Measurements from ENCODE around the gene DNAJC9. TPM values are rescaled to one million over a fixed set of nuclear protein-coding genes. Genes with fewer than 3 reads are reported as not detected.

The DNAJC9 gene
- total RNA-seq, 2 experiments from 2014 or later: 55.2 to 57.2 TPM

DNA sequence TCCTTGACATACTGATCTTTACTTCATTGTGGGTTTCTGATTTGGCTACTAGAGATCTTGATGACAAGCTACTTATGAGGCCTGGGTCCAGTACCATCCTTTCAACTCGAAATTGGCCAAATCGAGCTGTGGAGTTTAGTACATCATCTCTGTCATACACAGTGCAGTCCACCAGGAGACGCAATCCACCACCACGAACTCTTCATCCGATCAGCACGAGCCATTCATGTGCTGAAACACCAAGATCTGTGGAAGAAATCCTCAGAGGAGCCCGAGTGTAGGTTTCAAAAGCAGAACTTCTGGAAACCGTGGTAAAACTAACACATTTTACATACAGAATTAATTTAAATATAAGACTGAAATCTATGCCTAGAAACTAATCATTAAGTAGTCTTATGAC lies 14.2 kb downstream of the DNAJC9 start:
- no peaks in the 10 kb centered on the region for H3K4me1 Mint-ChIP-seq (ENCODE audit: low read depth)
- no peak overlapping the region for H3K4me3 Mint-ChIP-seq
- no peaks in the 10 kb centered on the region for H3K9me3 Mint-ChIP-seq
- H3K27ac Mint-ChIP-seq: peak overlapping the region; percentile 5
- no peaks in the 10 kb centered on the region for H3K27me3 Mint-ChIP-seq (ENCODE audit: low read depth)
- no peak for DNase-seq
- CTCF ChIA-PET: interaction anchor here (0.7 kb wide), 1 partner anchor 14 kb away, joined by 3 read pairs; the partner anchor contains the start of gene DNAJC9
- peaks cover 17% of the 10 kb centered on the region for H3K36me3 Mint-ChIP-seq (ENCODE audit: low read depth)
- intact Hi-C loops (cut with micrococcal nuclease): no loop called here

DNA sequence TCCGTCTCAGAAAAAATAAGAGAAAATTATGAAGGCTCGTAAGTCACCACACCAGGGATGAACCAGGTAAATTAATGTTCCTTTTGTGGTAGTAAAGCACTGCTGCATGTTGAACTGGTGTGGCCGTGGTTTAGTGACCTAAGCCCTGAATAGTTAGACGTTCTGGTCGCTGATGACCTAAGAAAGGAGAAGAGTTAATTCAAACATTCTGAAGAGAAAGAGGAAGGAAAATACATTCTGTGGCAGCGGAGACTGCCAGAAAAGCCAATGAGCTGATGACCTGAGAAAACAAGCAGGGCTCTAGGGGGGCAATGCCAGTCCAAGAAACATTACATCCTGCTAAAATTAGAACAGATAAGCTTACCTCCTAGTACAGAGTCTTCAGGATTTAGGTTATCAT lies 17.5 kb downstream of the DNAJC9 start:
- no peak overlapping the region for H3K4me3 Mint-ChIP-seq
- H3K27ac Mint-ChIP-seq: no peak overlapping the region
- CTCF ChIA-PET: no interaction called here
- intact Hi-C loops (cut with micrococcal nuclease): no loop called here
- H3K4me1 Mint-ChIP-seq (ENCODE audit: low read depth): no peaks in the 10 kb centered on the region
- H3K9me3 Mint-ChIP-seq: no peaks in the 10 kb centered on the region
- no peaks in the 10 kb centered on the region for H3K27me3 Mint-ChIP-seq (ENCODE audit: low read depth)
- no peak for DNase-seq
- H3K36me3 Mint-ChIP-seq (ENCODE audit: low read depth): peaks cover 14% of the 10 kb centered on the region

DNA sequence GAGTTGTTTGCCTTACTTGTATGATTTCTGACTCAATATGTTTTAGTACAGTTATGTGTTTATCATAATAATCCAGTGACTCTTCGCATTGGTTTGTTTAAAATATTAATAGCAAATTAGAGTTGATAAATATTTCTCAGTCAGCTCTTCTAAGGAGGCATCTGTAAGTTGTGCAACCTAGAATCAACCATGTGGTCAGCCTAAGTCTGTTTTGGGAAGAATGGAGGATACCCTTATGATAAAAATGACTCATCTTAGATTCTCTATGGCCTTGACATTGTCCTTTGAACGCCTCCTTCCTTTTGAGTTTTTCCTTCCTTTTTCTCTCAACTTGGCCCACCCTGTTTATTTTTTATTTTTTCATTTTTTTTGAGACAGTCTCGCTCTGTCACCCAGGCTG lies 18.8 kb downstream of the DNAJC9 start:
- Mint-ChIP-seq H3K36me3 (ENCODE audit: low read depth) (peaks cover 10% of the 10 kb centered on the region), H3K27ac (no peak overlapping the region), H3K4me1 (ENCODE audit: low read depth) (no peaks in the 10 kb centered on the region), H3K4me3 (no peak overlapping the region), H3K9me3 (no peaks in the 10 kb centered on the region), H3K27me3 (ENCODE audit: low read depth) (no peaks in the 10 kb centered on the region)
- intact Hi-C loops (cut with micrococcal nuclease): no loop called here
- DNase-seq: no peak
- CTCF ChIA-PET: no interaction called here

DNA sequence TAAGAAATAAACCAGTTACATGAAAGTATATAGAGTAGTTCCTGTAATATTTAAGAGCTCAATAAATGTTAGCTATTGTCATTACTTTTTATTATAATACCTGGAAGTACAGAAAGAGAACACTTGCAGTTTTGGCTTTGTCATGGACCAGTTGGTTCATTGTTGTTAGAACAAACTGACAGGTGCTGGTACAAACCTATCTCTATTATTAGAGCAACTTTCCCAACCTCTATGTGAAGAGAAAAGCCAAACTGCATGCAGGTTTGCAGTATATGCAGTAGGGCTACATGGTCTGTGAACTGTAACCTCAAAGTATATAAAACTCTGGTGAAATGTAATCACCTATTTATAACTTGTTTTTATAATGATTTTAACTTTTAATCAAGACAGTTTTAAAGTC lies 20.4 kb downstream of the DNAJC9 start:
- intact Hi-C loops (cut with micrococcal nuclease): no loop called here
- Mint-ChIP-seq H3K4me1 (ENCODE audit: low read depth) (no peaks in the 10 kb centered on the region), H3K27me3 (ENCODE audit: low read depth) (no peaks in the 10 kb centered on the region), H3K36me3 (ENCODE audit: low read depth) (peaks cover 5% of the 10 kb centered on the region), H3K27ac (no peak overlapping the region), H3K9me3 (no peaks in the 10 kb centered on the region), H3K4me3 (no peak overlapping the region)
- CTCF ChIA-PET: interaction anchor here (1.1 kb wide), 1 partner anchor 13 kb away, joined by 3 read pairs; no protein-coding TSS in a partner anchor
- no peak for DNase-seq

DNA sequence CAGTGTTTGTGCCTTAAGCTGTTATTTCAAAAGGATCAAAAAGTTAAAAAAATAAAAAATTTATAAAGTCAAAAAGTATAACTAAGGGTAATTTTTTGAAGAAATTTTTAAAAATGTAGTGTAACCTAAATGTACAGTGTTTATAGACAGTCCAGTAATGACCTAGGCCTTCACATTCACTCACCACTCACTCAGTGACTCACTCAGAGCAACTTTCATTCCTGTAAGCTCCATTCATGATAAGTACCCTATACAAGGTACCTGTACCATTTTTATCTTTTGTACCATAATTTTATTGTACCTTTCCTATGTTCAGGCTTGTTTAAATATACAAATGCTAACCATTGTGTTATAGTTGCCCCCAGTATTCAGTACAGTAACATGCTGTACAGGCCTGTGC lies 21.5 kb downstream of the DNAJC9 start:
- H3K4me1 Mint-ChIP-seq (ENCODE audit: low read depth): no peaks in the 10 kb centered on the region
- DNase-seq: no peak
- intact Hi-C loops (cut with micrococcal nuclease): no loop called here
- no peaks in the 10 kb centered on the region for H3K27me3 Mint-ChIP-seq (ENCODE audit: low read depth)
- CTCF ChIA-PET: no interaction called here
- H3K27ac Mint-ChIP-seq: no peak overlapping the region
- no peaks in the 10 kb centered on the region for H3K36me3 Mint-ChIP-seq (ENCODE audit: low read depth)
- no peaks in the 10 kb centered on the region for H3K9me3 Mint-ChIP-seq
- H3K4me3 Mint-ChIP-seq: no peak overlapping the region

DNA sequence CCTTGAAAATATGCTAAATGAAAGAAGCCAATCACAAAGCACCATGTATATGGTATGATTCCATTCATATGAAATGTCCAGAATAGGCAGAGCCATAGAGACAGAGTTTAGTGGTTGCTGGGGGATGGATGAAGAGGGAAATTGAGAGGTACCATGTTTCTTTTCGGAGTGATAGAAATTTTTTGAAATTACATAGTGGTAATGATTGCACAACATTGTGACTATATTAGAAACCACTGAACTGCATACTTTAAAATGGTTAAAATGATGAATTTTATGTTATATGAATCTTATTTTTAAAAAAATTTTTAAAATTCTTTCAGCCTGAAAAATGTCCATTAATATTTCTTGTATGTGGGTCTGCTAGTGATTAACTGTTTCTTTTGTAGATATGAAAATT lies 26.1 kb downstream of the DNAJC9 start:
- no peak for DNase-seq
- Mint-ChIP-seq H3K36me3 (ENCODE audit: low read depth) (peaks cover 11% of the 10 kb centered on the region), H3K4me1 (ENCODE audit: low read depth) (no peaks in the 10 kb centered on the region), H3K27me3 (ENCODE audit: low read depth) (no peaks in the 10 kb centered on the region), H3K9me3 (no peaks in the 10 kb centered on the region), H3K27ac (no peak overlapping the region), H3K4me3 (no peak overlapping the region)
- intact Hi-C loops (cut with micrococcal nuclease): no loop called here
- CTCF ChIA-PET: no interaction called here

DNA sequence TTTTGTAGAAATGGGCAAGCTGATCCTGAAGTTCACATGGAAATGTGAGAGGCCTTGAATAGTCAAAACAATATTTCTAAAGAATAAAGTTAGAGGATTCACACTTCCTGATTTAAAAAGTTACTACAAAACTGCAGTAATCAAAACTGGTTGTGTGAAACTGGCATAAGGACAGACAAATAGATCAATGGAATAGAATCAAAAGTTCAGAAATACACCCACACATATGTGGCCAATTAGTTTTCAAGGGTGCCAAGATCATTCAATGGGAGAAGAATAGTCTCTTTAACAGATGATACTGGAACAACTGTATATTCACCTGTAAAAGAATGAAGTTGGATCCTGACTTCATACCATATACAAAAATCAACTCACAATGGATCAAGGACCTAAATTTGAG lies 27.7 kb downstream of the DNAJC9 start:
- no peaks in the 10 kb centered on the region for H3K27me3 Mint-ChIP-seq (ENCODE audit: low read depth)
- H3K4me3 Mint-ChIP-seq: no peak overlapping the region
- CTCF ChIA-PET: no interaction called here
- H3K4me1 Mint-ChIP-seq (ENCODE audit: low read depth): no peaks in the 10 kb centered on the region
- H3K36me3 Mint-ChIP-seq (ENCODE audit: low read depth): peaks cover 18% of the 10 kb centered on the region
- H3K9me3 Mint-ChIP-seq: no peaks in the 10 kb centered on the region
- DNase-seq: no peak
- intact Hi-C loops (cut with micrococcal nuclease): no loop called here
- H3K27ac Mint-ChIP-seq: no peak overlapping the region

DNA sequence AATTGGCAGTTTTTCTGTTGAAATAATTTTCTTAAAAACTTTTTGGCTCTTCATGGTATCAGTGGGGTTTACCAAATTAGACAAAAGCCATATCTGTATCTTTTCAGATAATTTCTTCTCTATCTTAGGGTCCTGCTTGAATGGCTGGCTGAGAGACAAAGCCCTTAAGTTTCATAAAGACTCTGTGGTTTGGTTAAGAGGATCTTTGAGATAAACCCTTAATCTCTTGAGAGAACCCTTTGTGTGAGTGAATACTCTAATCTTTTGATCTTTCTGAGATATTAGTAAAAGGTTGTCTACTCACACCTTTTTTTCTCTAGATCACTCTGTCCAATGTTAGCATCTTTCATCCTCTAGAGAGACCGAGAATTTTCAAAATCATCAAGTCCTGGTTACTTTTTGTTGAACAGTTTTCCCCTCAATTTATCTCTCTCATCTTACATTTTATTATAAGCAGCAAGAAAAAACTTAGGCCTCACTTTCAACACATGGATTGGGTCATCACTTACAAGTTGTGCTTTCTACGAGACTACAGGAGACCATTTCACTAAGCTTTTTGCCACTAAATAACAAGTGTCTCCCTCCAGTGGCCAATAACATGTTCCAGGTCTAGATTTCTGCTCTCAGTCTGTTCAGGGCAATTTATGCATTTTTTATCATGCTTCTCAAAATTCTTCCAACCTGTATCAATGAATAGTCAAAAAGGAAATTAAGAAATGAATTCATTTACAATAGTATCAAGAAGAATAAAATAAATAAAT lies 28.4 kb downstream of the DNAJC9 start:
- Mint-ChIP-seq H3K27ac (no peak overlapping the region), H3K9me3 (no peaks in the 10 kb centered on the region), H3K4me3 (no peak overlapping the region), H3K4me1 (ENCODE audit: low read depth) (no peaks in the 10 kb centered on the region), H3K27me3 (ENCODE audit: low read depth) (no peaks in the 10 kb centered on the region), H3K36me3 (ENCODE audit: low read depth) (peaks cover 24% of the 10 kb centered on the region)
- CTCF ChIA-PET: interaction anchor here (0.6 to 0.7 kb wide), 2 partner anchors 295 to 1030 kb away, joined by 3 to 5 read pairs; no protein-coding TSS in a partner anchor
- intact Hi-C loops (cut with micrococcal nuclease): no loop called here
- DNase-seq: no peak

DNA sequence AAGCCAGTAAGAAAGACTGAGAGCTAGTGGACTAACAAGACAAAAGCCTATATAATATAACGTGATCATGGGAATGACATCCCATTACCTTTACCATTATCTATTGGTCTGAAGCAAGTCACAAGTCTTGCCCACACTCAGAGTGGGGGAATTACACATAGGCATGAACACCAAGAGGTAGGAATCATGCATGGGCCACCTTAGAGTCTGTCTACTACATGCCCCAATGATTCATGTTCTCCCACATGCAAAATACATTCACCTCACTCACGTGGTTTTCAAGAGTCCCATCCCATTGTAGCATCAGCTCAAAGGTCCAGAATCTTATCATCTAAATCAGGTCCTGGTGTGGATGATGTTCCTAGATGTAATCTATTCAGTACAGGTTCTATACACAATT lies 29.4 kb downstream of the DNAJC9 start:
- intact Hi-C loops (cut with micrococcal nuclease): no loop called here
- Mint-ChIP-seq H3K4me1 (ENCODE audit: low read depth) (no peaks in the 10 kb centered on the region), H3K4me3 (no peak overlapping the region), H3K27me3 (ENCODE audit: low read depth) (no peaks in the 10 kb centered on the region), H3K27ac (no peak overlapping the region), H3K9me3 (no peaks in the 10 kb centered on the region), H3K36me3 (ENCODE audit: low read depth) (peaks cover 32% of the 10 kb centered on the region)
- no peak for DNase-seq
- CTCF ChIA-PET: interaction anchor here (0.6 kb wide), 1 partner anchor 692 kb away, joined by 3 read pairs; no protein-coding TSS in a partner anchor

DNA sequence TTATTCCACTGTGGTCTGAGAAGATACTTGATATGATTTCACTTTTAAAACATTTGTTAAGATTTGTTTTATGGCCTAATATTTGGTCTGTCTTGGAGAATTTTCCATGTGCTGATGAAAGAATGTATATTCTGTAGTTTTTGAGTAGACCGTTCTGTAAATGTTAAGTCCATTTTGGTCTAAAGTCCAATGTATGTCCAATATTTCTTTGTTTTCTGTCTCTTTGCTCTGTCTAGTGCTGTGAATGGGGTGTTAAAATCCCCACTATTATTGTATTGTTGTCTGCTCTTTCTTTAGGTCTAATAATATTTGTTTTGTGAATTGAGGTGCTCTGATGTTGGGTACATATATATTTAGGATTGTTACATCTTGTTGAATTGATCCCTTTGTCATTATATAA lies 31.3 kb downstream of the DNAJC9 start:
- no peaks in the 10 kb centered on the region for H3K4me1 Mint-ChIP-seq (ENCODE audit: low read depth)
- no peak overlapping the region for H3K27ac Mint-ChIP-seq
- H3K36me3 Mint-ChIP-seq (ENCODE audit: low read depth): peaks cover 34% of the 10 kb centered on the region
- no peaks in the 10 kb centered on the region for H3K27me3 Mint-ChIP-seq (ENCODE audit: low read depth)
- H3K9me3 Mint-ChIP-seq: no peaks in the 10 kb centered on the region
- DNase-seq: no peak
- no peak overlapping the region for H3K4me3 Mint-ChIP-seq
- CTCF ChIA-PET: no interaction called here
- intact Hi-C loops (cut with micrococcal nuclease): no loop called here

DNA sequence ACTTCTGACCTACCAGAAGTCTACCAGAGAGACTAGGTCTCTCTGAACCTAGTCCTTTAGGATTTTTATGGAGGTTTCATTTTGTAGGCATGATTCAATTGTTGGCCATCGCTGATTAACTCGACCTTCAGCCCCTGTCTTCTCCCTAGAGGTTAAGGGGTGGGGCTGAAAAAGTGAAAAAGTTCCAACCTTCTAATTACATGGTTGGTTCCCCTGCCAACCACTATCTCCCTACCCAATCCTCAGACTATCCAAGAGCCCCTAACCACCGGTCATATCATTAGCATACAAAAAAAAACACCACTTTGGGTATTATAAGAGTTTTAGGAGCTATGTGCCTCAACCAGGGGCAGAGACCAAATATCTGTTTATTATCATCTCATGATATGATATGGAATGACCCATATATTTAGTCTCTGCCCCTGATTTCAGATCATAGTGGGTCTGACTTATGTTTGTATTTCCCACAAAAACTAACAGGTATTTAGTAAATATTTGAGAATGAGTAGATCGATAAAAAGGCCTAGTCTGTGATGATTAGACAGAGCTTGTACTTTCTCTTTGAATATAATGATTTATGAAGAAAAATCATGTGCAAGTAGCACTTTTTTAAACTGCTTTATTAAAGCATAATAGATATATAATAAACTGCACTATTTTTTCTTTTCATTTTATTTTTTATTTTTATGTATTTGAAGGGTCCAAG lies 35.8 kb downstream of the DNAJC9 start:
- peaks cover 28% of the 10 kb centered on the region for H3K36me3 Mint-ChIP-seq (ENCODE audit: low read depth)
- no peaks in the 10 kb centered on the region for H3K27me3 Mint-ChIP-seq (ENCODE audit: low read depth)
- no peaks in the 10 kb centered on the region for H3K9me3 Mint-ChIP-seq
- no peak for DNase-seq
- CTCF ChIA-PET: interaction anchor here (0.6 to 1.2 kb wide), 3 partner anchors 39 to 1698 kb away, joined by 3 to 5 read pairs (median 3); no protein-coding TSS in a partner anchor
- H3K4me3 Mint-ChIP-seq: no peak overlapping the region
- intact Hi-C loops (cut with micrococcal nuclease): no loop called here
- H3K27ac Mint-ChIP-seq: no peak overlapping the region
- H3K4me1 Mint-ChIP-seq (ENCODE audit: low read depth): no peaks in the 10 kb centered on the region

DNA sequence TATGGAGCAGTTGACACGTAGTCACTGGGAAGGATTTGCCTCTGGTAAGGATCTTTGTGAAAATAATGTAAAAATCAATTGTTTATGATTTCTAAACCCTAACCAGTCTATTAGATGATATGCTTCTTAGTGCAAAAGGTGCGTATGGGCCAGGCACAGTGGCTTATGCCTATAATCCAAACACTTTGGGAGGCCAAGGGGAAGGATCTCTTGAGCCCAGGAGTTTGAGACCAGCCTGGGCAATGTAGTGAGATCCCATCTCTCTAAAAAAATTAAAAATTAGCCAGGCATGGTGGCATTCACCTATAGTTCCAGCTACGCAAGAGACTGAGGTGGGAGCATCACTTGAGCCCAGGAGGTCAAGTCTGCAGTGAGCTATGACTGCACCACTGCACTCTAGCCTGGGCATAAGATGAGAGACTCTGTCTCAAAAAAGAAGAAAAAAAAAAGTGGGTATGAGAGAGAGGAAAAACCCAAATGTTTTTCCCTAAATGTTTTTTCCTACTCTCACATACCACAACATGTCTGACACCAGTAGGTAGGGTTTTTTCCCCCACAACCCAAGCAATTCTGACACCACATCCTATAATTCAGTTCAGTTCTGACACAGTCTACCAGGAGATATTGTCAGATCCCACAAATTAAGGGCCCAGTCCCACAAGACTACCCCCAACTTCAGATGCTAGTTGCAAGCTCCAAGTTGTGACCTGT lies 36.5 kb downstream of the DNAJC9 start:
- no peaks in the 10 kb centered on the region for H3K4me1 Mint-ChIP-seq (ENCODE audit: low read depth)
- H3K36me3 Mint-ChIP-seq (ENCODE audit: low read depth): peaks cover 28% of the 10 kb centered on the region
- H3K27me3 Mint-ChIP-seq (ENCODE audit: low read depth): no peaks in the 10 kb centered on the region
- H3K9me3 Mint-ChIP-seq: no peaks in the 10 kb centered on the region
- no peak overlapping the region for H3K4me3 Mint-ChIP-seq
- DNase-seq: no peak
- intact Hi-C loops (cut with micrococcal nuclease): no loop called here
- CTCF ChIA-PET: interaction anchor here (1.2 kb wide), 1 partner anchor 39 kb away, joined by 5 read pairs; no protein-coding TSS in a partner anchor
- H3K27ac Mint-ChIP-seq: no peak overlapping the region
